DMS79 (cell line): ENCODE measurements around the gene GJA4.

Experiments used
- DNase-seq: peaks from one replicate; lab custom pipeline; 2025; lab: John Stamatoyannopoulos, UW

GJA4 gene

GRCh38 chr1:34792868-34793727 is at the start of gene GJA4:
Gene GJA4, plus strand, starts transcription at chr1:34792999. Its CDS starts 1,215 bp downstream, at chr1:34794214.
- DNase-seq = no peak

- DNase-seq = no peak
Measured at GRCh38 chr1:34743775-34744174, 49.0 kb upstream of the GJA4 start.

- no peak for DNase-seq
Measured at GRCh38 chr1:34744851-34745250, 47.9 kb upstream of the GJA4 start.

- no peak for DNase-seq
Measured at GRCh38 chr1:34745666-34746065, 47.1 kb upstream of the GJA4 start.

GRCh38 chr1:34746101-34746500 is 46.7 kb upstream of the GJA4 start:
- no peak for DNase-seq

- DNase-seq = no peak
Measured at GRCh38 chr1:34746785-34747637, 45.8 kb upstream of the GJA4 start.

GRCh38 chr1:34747638-34747941 is 45.2 kb upstream of the GJA4 start:
- DNase-seq = no peak

- no peak for DNase-seq
Measured at GRCh38 chr1:34749992-34750391, 42.8 kb upstream of the GJA4 start.

- no peak for DNase-seq
Measured at GRCh38 chr1:34750610-34751009, 42.2 kb upstream of the GJA4 start.

- no peak for DNase-seq
Measured at GRCh38 chr1:34753163-34753562, 39.6 kb upstream of the GJA4 start.

- DNase-seq = no peak
Measured at GRCh38 chr1:34754964-34755637, 37.7 kb upstream of the GJA4 start, which contains the start of gene GJB5. Gene GJB5, plus strand, starts transcription at chr1:34755047. Its CDS starts 2,284 bp downstream, at chr1:34757331.

- DNase-seq = no peak
Measured at GRCh38 chr1:34755961-34756360, 36.8 kb upstream of the GJA4 start.

GRCh38 chr1:34757386-34757785 is 35.4 kb upstream of the GJA4 start:
- DNase-seq = no peak

- DNase-seq = no peak
Measured at GRCh38 chr1:34758751-34759150, 34.0 kb upstream of the GJA4 start.

- no peak for DNase-seq
Measured at GRCh38 chr1:34759503-34760357, 33.1 kb upstream of the GJA4 start, which contains the start of gene GJB4. Gene GJB4, plus strand, starts transcription at chr1:34759740. Its CDS starts 1,515 bp downstream, at chr1:34761255.

- no peak for DNase-seq
Measured at GRCh38 chr1:34761176-34761761, 31.5 kb upstream of the GJA4 start.

GRCh38 chr1:34761776-34762307 is 31.0 kb upstream of the GJA4 start:
- no peak for DNase-seq

GRCh38 chr1:34762474-34763141 is 30.2 kb upstream of the GJA4 start:
- no peak for DNase-seq

GRCh38 chr1:34763142-34763781 is 29.5 kb upstream of the GJA4 start:
- DNase-seq = no peak

- DNase-seq = no peak
Measured at GRCh38 chr1:34768856-34769255, 23.9 kb upstream of the GJA4 start.
